ENCODE results near the gene CAPN5. TPM values are rescaled to one million over a fixed set of nuclear protein-coding genes. Genes with fewer than 3 reads are reported as not detected.

The CAPN5 gene
- polyA plus RNA-seq, 2 of the 4 experiments (the other 2 are of a cell fraction): 9.4 to 12.9 TPM

- Histone ChIP-seq H3K4me2 (no peak overlapping the region), H3K9me3 (no peaks in the 10 kb centered on the region), H3K4me3 (no peak overlapping the region), H3K4me1 (no peaks in the 10 kb centered on the region), H3K27ac (no peak overlapping the region)
- WGBS (ENCODE audit: missing lambda C conversion rate): 91% methylated on average over 16 of the region's 16 CpGs
- ATAC-seq (no peak), DNase-seq (ENCODE audit: low read depth in 1 of 2, low spot score in 1 of 2) (no peak), FAIRE-seq (no peak)
- TF ChIP-seq CBX2 (IDR thresholded peaks at IDR 0.05; ENCODE audit: borderline replicate concordance, low read depth) (no peak), ATOH8 (CRISPR knock-in tag; IDR thresholded peaks at IDR 0.05; ENCODE audit: low read depth) (no peak), HDAC2 (IDR thresholded peaks at IDR 0.05) (no peak)
- ChIA-PET POLR2A (no interaction called here), CTCF (interaction anchor here (2.8 to 8.6 kb wide), 2 partner anchors 16 to 45 kb away, joined by 20 to 90 read pairs; partner anchors contain the start of gene MYO7A)
These were observed 105.9 kb downstream of the CAPN5 start for GRCh38 chr11:77172666-77172982.

GRCh38 chr11:77173494-77173893 is 106.7 kb downstream of the CAPN5 start:
- WGBS (ENCODE audit: missing lambda C conversion rate): 64% methylated on average over 10 of the region's 10 CpGs
- ChIA-PET CTCF (interaction anchor here (1.4 to 8.6 kb wide), 3 partner anchors 15 to 82 kb away, joined by 3 to 90 read pairs (median 20); partner anchors contain the start of gene MYO7A), POLR2A (no interaction called here)

GRCh38 chr11:77174559-77174958 is 107.8 kb downstream of the CAPN5 start:
- Histone ChIP-seq H3K4me2 (no peak overlapping the region), H3K9me3 (no peaks in the 10 kb centered on the region), H3K4me3 (no peak overlapping the region), H3K27ac (no peak overlapping the region), H3K4me1 (no peaks in the 10 kb centered on the region)
- ATAC-seq (no peak), DNase-seq (ENCODE audit: low read depth in 1 of 2, low spot score in 1 of 2) (no peak), FAIRE-seq (no peak)
- ChIA-PET CTCF (interaction anchor here (1.2 to 8.6 kb wide), 4 partner anchors 14 to 374 kb away, joined by 3 to 90 read pairs (median 12); partner anchors contain the start of gene MYO7A), POLR2A (no interaction called here)
- 85% methylated on average over 14 of the region's 16 CpGs for WGBS (ENCODE audit: missing lambda C conversion rate)
- TF ChIP-seq NR3C1 (IDR thresholded peaks at IDR 0.05): no peak
- no peak for TF ChIP-seq KDM5A (IDR thresholded peaks at IDR 0.05)
- no peak for TF ChIP-seq RAD21 (conservative IDR thresholded peaks at IDR 0.05 in 1 of 2, IDR thresholded peaks at IDR 0.05 in 1 of 2)
- no peak for TF ChIP-seq HDAC2 (IDR thresholded peaks at IDR 0.05)
- TF ChIP-seq RFX5 (IDR thresholded peaks at IDR 0.05): no peak
- TF ChIP-seq HMGXB4 (CRISPR knock-in tag; IDR thresholded peaks at IDR 0.05; ENCODE audit: borderline replicate concordance): no peak

More at GRCh38 chr11:77173494-77173893, 106.7 kb downstream of the CAPN5 start:
- no peak overlapping the region for H3K27ac ChIP-seq
- H3K9me3 ChIP-seq: no peaks in the 10 kb centered on the region
- H3K4me2 ChIP-seq: no peak overlapping the region
- ATAC-seq: no peak
- TF ChIP-seq JUNB (IDR thresholded peaks at IDR 0.05) (no peak), FOXS1 (CRISPR knock-in tag; IDR thresholded peaks at IDR 0.05) (no peak), PHF8 (IDR thresholded peaks at IDR 0.05; ENCODE audit: borderline replicate concordance, low read depth) (no peak), CHD4 (IDR thresholded peaks at IDR 0.05; ENCODE audit: borderline replicate concordance) (no peak), ZNF302 (CRISPR knock-in tag; IDR thresholded peaks at IDR 0.05) (no peak), BHLHE40 (IDR thresholded peaks at IDR 0.05; ENCODE audit: low read depth, low read length) (no peak), GATA3 (IDR thresholded peaks at IDR 0.05; ENCODE audit: borderline replicate concordance) (no peak), HOXB13 (CRISPR knock-in tag; IDR thresholded peaks at IDR 0.05; ENCODE audit: low read depth) (no peak), POLR2A (IDR thresholded peaks at IDR 0.05; ENCODE audit: low read length) (no peak), MAZ (IDR thresholded peaks at IDR 0.05; ENCODE audit: borderline replicate concordance, low read depth, low read length) (no peak), HEYL (CRISPR knock-in tag; IDR thresholded peaks at IDR 0.05) (no peak), ZFP36 (IDR thresholded peaks at IDR 0.05; ENCODE audit: borderline replicate concordance, partially characterized antibody) (no peak), ZC3H11A (IDR thresholded peaks at IDR 0.05) (no peak), RFX5 (IDR thresholded peaks at IDR 0.05) (no peak), HOXA7 (CRISPR knock-in tag; IDR thresholded peaks at IDR 0.05) (no peak), ZSCAN20 (CRISPR knock-in tag; IDR thresholded peaks at IDR 0.05) (no peak)
- H3K4me1 ChIP-seq: no peaks in the 10 kb centered on the region
- no peak for FAIRE-seq
- no peak for DNase-seq (ENCODE audit: low read depth in 1 of 2, low spot score in 1 of 2)
- no peak overlapping the region for H3K4me3 ChIP-seq
